HG03571 (cell line): ENCODE data around the gene BHMT.
"Not testable (repeated sequence)": the region's sequence is repeated elsewhere in the genome, so short reads cannot be mapped to it uniquely, and the experiment has no call there.

Experiments used
- ATAC-seq: cut with Tn5 transposase; IDR thresholded peaks from one replicate; pipeline ENCODE4 v1.9.1; 2021; ENCODE audit not compliant: unreplicated experiment

The BHMT gene

DNA sequence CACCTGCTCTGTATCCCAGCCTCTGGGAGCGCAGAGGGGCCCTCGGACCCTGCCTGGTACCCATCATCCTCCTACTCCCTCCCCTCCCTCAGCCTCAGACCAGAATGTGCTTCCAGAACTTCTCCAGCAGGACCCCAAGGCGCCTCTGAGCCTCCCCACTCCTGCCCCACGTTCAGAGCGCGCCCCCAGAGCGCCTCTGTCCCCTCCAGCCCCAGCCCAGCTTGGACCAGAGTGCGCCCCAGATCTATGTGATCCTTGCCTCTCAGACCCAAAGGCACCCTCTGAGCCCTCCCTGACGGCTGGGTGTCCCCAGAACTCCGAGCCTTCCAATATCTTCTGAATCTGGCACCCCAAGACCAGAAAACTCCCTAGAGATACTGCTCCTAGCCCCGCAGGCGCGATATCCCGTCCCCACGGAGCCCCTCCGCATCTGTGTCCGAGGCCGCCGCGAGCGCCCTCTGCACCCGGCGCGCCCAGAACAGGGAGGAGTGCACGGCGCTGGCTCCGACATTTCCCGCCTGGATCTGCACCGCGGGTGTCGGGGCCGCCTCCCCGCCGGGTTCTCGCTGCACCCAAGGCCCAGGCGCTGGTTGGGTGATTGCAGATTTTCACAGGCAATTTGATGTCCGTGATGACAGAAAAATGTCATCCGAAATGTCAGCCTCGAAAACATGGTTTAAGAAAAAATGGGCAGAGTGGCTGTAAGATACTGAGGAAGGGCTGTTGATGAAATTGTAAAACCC, 522 bp downstream of the BHMT start:
- ATAC-seq, result no peak

GRCh38 chr5:79112703-79113058, 1.1 kb downstream of the BHMT start:
- ATAC-seq, result no peak

DNA sequence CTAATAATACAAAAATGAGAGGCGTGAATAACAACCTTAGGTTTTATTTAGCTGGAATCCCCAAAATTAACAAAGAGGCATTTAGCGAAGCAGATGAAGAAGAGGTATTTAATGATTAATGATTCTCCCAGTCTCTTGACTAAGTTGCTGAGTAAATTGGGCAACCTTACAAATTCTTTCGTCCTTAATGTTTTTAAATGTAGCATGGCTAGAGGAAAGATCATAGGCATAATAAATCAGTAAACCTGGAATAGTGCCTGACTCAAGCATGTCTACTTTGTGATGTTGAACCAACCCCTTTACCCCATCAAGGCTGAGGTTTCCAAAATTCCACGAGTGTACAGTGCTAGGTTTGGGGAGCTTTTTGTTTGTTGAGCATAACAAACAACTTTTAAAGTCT, 7.9 kb downstream of the BHMT start:
- no peak for ATAC-seq

- ATAC-seq, result no peak
Observed at GRCh38 chr5:79120221-79120620, 8.6 kb downstream of the BHMT start.

DNA sequence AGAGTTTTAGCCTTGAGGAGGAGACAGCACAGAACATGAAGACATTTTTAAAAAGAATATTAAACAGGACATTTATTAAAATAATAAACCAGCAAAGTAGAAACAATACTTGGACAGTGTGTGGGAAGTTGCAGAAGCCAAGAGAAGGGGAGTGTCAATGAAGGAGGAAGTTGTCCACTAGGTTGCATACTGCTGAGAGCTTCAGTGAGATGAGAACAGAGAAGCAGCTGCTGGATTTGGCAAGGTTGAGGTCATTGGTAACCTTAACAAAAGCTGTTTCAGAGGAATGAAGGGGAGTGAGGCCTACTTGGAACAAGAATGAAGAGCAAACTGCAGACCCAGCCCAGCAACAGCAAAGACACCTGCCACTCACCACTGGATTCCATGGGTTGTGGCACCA, 11.4 kb downstream of the BHMT start:
- ATAC-seq, result no peak

GRCh38 chr5:79124607-79125006, 13.0 kb downstream of the BHMT start:
- no peak for ATAC-seq

GRCh38 chr5:79130781-79131180, 19.2 kb downstream of the BHMT start:
- ATAC-seq, result no peak

- ATAC-seq, result no peak
Observed at GRCh38 chr5:79133121-79133656, 21.6 kb downstream of the BHMT start.

- ATAC-seq, result no peak
Observed at GRCh38 chr5:79133657-79134451, 22.2 kb downstream of the BHMT start.

DNA sequence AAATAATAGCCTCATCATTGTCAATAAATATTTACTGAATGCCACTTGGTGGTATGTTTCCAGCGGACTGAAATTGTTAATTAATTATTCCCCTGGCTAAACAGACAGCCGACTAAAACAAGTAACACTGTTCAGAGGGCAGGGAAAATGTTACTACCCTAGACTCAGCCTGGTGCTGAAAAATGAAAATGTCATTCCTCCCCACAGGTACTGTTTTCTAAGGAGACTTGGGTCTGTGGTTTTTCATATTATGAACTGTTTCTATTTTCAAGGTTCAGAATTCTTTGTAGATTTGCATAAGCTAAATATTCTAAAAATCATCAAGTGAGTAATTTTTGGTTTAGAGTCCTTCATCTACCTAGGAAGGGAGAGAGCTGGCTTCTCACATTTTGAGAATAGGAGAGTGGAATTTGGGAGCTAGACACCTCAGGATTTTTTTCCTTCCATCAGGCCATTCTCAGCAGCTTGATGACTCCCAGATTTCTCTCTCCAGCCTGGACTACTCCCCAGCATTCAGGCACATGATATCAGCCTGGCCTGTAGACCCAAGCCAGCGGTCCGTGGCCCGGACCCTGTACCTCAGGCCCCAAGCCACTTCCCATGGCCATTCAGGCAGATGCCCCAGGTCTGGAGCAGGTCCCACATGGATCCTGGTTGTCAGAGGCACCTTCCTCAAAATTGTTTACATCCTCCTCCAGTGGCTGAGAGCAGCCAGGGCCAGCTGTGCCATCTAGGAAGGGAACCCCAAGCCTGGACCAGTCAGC, 24.4 kb downstream of the BHMT start:
- ATAC-seq, result no peak

DNA sequence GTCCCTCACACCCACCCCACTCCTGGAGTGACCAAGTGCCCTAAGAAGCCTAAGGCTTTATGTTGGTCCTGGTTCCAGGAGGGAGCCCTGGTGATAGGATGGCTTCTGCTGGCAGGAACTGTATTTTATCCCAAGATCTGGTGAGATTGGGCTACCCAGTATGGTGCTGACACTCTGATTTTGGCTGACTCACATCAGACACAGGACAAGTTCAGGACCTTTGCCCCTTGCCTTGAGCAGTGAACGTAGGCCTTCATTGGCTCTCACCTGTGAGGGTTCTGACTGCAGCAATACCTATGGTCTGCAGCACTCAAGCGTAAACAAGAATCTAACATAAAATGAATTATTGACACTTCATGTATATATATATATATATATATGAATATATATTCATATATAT, 25.0 kb downstream of the BHMT start:
- no peak for ATAC-seq

GRCh38 chr5:79140553-79140952, 28.9 kb downstream of the BHMT start:
- no peak for ATAC-seq

- no peak for ATAC-seq
Observed at GRCh38 chr5:79143684-79144379, 32.2 kb downstream of the BHMT start.

GRCh38 chr5:79147076-79147475, 35.5 kb downstream of the BHMT start:
- no peak for ATAC-seq

GRCh38 chr5:79149433-79149832, 37.8 kb downstream of the BHMT start:
- no peak for ATAC-seq

GRCh38 chr5:79151942-79152671, 40.5 kb downstream of the BHMT start:
- no peak for ATAC-seq

GRCh38 chr5:79157305-79157704, 45.7 kb downstream of the BHMT start:
- ATAC-seq, result no peak

DNA sequence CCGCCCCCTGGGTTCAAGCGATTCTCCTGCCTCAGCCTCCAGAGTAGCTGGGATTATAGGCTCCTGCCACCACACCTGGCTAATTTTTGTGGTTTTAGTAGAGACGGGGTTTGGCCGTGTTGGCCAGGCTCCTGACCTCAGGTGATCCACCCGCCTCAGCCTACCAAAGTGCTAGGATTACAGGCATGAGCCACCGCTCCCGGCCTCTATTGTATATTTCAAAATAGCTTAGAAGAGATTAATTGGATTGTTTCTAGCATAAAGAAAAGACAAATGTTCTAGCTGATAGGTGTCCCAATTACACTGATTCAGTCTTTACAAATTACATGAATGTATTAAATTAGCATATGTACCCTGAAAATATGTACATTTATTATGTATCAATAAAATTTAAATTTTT, 50.0 kb downstream of the BHMT start:
- not testable (repeated sequence) for ATAC-seq

- no peak for ATAC-seq
Observed at GRCh38 chr5:79168031-79168430, 56.4 kb downstream of the BHMT start.

GRCh38 chr5:79170661-79171060, 59.1 kb downstream of the BHMT start:
- ATAC-seq, result no peak
